Ishikawa (cell line): Measurements from ENCODE around the gene SEC24C.

ENCODE experiments used
- CEBPB ChIP-seq: IDR thresholded peaks from 2 replicates; pipeline ENCODE4 v1.6.1; 2012
- CREB1 ChIP-seq: IDR thresholded peaks from 2 replicates; pipeline ENCODE4 v1.6.1; 2012; ENCODE audit warnings: low read depth
- EP300 ChIP-seq: IDR thresholded peaks from 2 replicates; pipeline ENCODE4 v1.6.1; 2012; ENCODE audit warnings: borderline replicate concordance
- ZBTB7A ChIP-seq: IDR thresholded peaks from 2 replicates; pipeline ENCODE4 v1.6.1; 2012; ENCODE audit warnings: low read depth
- TF ChIP-seq, protein P1 (sequence below): IDR thresholded peaks from 2 replicates; pipeline ENCODE4 v1.6.1; 2012; ENCODE audit warnings: low read depth, mild to moderate bottlenecking
- TF ChIP-seq, protein P2 (sequence below): IDR thresholded peaks from 2 replicates; pipeline ENCODE4 v1.6.1; 2012

DNA sequence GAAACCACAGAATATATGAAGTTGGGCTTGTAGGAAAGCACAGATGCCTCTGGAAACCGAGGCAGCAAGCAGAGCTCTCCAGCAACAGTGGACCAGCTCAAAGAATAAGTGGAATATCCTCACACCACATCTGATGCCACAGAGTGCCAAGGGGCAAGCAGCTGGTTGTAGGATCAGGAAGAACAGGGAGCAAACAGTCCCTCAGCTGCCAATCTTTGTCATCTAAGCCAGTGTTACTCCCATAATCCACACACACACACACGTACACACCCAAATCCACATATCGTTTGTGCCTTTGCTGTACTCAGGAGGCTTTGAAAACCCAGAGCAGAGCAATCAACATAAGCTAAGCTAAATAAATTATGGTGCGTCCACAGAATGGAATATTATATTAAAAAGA is 20.7 kb upstream of the SEC24C start:
- TF ChIP-seq, protein P1, sequence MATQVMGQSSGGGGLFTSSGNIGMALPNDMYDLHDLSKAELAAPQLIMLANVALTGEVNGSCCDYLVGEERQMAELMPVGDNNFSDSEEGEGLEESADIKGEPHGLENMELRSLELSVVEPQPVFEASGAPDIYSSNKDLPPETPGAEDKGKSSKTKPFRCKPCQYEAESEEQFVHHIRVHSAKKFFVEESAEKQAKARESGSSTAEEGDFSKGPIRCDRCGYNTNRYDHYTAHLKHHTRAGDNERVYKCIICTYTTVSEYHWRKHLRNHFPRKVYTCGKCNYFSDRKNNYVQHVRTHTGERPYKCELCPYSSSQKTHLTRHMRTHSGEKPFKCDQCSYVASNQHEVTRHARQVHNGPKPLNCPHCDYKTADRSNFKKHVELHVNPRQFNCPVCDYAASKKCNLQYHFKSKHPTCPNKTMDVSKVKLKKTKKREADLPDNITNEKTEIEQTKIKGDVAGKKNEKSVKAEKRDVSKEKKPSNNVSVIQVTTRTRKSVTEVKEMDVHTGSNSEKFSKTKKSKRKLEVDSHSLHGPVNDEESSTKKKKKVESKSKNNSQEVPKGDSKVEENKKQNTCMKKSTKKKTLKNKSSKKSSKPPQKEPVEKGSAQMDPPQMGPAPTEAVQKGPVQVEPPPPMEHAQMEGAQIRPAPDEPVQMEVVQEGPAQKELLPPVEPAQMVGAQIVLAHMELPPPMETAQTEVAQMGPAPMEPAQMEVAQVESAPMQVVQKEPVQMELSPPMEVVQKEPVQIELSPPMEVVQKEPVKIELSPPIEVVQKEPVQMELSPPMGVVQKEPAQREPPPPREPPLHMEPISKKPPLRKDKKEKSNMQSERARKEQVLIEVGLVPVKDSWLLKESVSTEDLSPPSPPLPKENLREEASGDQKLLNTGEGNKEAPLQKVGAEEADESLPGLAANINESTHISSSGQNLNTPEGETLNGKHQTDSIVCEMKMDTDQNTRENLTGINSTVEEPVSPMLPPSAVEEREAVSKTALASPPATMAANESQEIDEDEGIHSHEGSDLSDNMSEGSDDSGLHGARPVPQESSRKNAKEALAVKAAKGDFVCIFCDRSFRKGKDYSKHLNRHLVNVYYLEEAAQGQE, result no peak
- TF ChIP-seq EP300, result no peak
- TF ChIP-seq CREB1, result no peak
- TF ChIP-seq ZBTB7A, result no peak
- TF ChIP-seq, protein P2, sequence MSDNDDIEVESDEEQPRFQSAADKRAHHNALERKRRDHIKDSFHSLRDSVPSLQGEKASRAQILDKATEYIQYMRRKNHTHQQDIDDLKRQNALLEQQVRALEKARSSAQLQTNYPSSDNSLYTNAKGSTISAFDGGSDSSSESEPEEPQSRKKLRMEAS, result no peak
- no peak for TF ChIP-seq CEBPB
